Mesendoderm (in vitro differentiated cells): Measurements from ENCODE around the gene PPP2R1B.

Experiments used
- DNase-seq: peaks from one replicate; pipeline ENCODE4 v3.0.0; 2013
- H2AK5ac ChIP-seq: 2 replicates; pipeline ENCODE4 v1.6.1; 2013; ENCODE audit warnings: low read length, inconsistent platforms
- H2BK120ac ChIP-seq: 2 replicates; pipeline ENCODE4 v1.6.1; 2013; ENCODE audit warnings: low read depth, mild to moderate bottlenecking, low read length, moderate library complexity, mixed read lengths
- H2BK15ac ChIP-seq: replicated peaks from 2 replicates; pipeline ENCODE4 v1.6.1; 2013; ENCODE audit warnings: low read depth, mild to moderate bottlenecking, moderate library complexity
- H2BK5ac ChIP-seq: 2 replicates; pipeline ENCODE4 v1.6.1; 2013; ENCODE audit warnings: low read length, inconsistent platforms
- H3K18ac ChIP-seq: 2 replicates; pipeline ENCODE4 v1.6.1; 2013; ENCODE audit warnings: mild to moderate bottlenecking, low read length, mixed read lengths
- H3K23ac ChIP-seq: one replicate; pipeline ENCODE4 v1.6.1; 2013; ENCODE audit warnings: low read length
- H3K27ac ChIP-seq: 2 replicates; pipeline ENCODE4 v1.5.1; 2013; ENCODE audit warnings: low read depth, mild to moderate bottlenecking, inconsistent platforms, low read length, moderate library complexity
- H3K27me3 ChIP-seq: 2 replicates; pipeline ENCODE4 v1.6.1; 2013; ENCODE audit warnings: low read length, control low read depth, mild to moderate bottlenecking, inconsistent platforms; ENCODE audit not compliant: insufficient read depth, poor library complexity
- H3K36me3 ChIP-seq: 2 replicates; pipeline ENCODE4 v1.6.1; 2013; ENCODE audit warnings: low read length, inconsistent platforms; ENCODE audit not compliant: control insufficient read depth, insufficient read depth
- H3K4ac ChIP-seq: one replicate; pipeline ENCODE4 v1.6.1; 2013; ENCODE audit warnings: low read depth, mild to moderate bottlenecking, low read length, moderate library complexity
- H3K4me1 ChIP-seq: 2 replicates; pipeline ENCODE4 v1.6.1; 2013; ENCODE audit warnings: low read depth, low read length, inconsistent platforms; ENCODE audit not compliant: control insufficient read depth
- H3K4me2 ChIP-seq: 2 replicates; pipeline ENCODE4 v1.6.1; 2013; ENCODE audit warnings: low read length
- H3K4me3 ChIP-seq: 2 replicates; pipeline ENCODE4 v1.5.1; 2013; ENCODE audit warnings: mild to moderate bottlenecking, low read length
- H3K56ac ChIP-seq: one replicate; pipeline ENCODE4 v1.6.1; 2013; ENCODE audit warnings: low read length
- H3K79me1 ChIP-seq: 2 replicates; pipeline ENCODE4 v1.6.1; 2013; ENCODE audit warnings: low read length, inconsistent platforms
- H3K79me2 ChIP-seq: 2 replicates; pipeline ENCODE4 v1.6.1; 2013; ENCODE audit warnings: mild to moderate bottlenecking, low read length; ENCODE audit not compliant: control insufficient read depth, insufficient read depth
- H3K9ac ChIP-seq: 2 replicates; pipeline ENCODE4 v1.6.1; 2013; ENCODE audit warnings: low read length, inconsistent platforms
- H4K5ac ChIP-seq: one replicate; pipeline ENCODE4 v1.6.1; 2013; ENCODE audit warnings: low read length
- H4K8ac ChIP-seq: one replicate; pipeline ENCODE4 v1.6.1; 2013; ENCODE audit warnings: low read depth, mild to moderate bottlenecking, control low read depth, low read length, moderate library complexity
- WGBS: extraction: QIAGEN DNeasy Blood & Tissue Kit; methylation state at CpG from one replicate; pipeline ENCODE4 v1.1.7; 2013; ENCODE audit warnings: low lambda C conversion rate, missing lambda C conversion rate; ENCODE audit not compliant: insufficient coverage; ENCODE audit errors: extremely low coverage; 5-methylcytosine and 5-hydroxymethylcytosine counted together

The PPP2R1B gene

DNA sequence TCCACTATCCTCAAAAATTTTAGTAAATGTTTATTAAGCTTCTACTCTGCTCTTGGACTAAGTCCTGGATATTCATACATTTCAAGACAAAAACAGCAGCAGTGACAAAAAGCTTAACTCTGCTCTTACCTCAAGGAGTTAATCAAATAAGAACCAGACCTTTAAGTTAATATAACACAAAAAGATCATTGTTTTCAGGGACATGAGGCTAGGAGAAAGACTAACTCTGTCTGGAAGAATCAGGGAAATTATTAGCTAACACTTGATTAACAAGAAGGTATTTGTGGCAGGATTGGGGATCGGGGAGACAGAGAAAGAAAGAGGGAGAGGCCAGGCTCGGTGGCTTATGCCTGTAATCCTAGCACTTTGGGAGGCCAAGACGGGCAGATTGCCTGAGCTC lies 74.4 kb downstream of the PPP2R1B start:
- H3K4ac ChIP-seq: no peak overlapping the region
- DNase-seq: no peak
- H3K23ac ChIP-seq: no peak overlapping the region
- H3K56ac ChIP-seq: no peak overlapping the region
- no peak overlapping the region for H4K8ac ChIP-seq
- no peak overlapping the region for H3K4me2 ChIP-seq
- H3K79me2 ChIP-seq: no peaks in the 10 kb centered on the region
- no peak overlapping the region for H2BK15ac ChIP-seq
- no peak overlapping the region for H3K18ac ChIP-seq
- no peak overlapping the region for H3K27ac ChIP-seq
- no CpG with 5 or more reads among the region's 3 CpGs for WGBS
- H2AK5ac ChIP-seq: no peak overlapping the region
- H3K79me1 ChIP-seq: no peaks in the 10 kb centered on the region
- H3K36me3 ChIP-seq: no peaks in the 10 kb centered on the region
- no peaks in the 10 kb centered on the region for H3K4me1 ChIP-seq
- H2BK5ac ChIP-seq: no peak overlapping the region
- H4K5ac ChIP-seq: no peak overlapping the region
- no peak overlapping the region for H3K9ac ChIP-seq
- H2BK120ac ChIP-seq: no peak overlapping the region
- H3K4me3 ChIP-seq: no peak overlapping the region
- H3K27me3 ChIP-seq: no peaks in the 10 kb centered on the region

DNA sequence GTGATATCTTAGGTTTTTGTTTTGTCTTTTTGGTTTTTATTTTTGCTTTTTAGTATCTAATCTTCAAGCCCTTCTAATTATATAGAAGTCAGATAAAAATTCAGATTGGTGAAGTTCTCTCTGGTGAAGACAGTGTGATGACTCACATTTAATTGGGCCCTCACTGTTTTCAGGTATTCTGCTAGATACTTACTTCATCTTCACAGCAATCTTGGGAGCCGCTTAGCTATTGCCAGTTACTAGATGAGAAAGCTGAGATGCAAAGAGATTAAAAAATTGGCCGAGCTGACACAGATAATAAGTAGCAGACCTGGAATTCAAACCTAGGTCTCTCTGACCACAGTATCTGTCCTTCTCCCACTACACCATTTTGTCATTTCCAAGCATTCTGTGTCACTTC lies 75.0 kb downstream of the PPP2R1B start:
- no peak overlapping the region for H3K4ac ChIP-seq

DNA sequence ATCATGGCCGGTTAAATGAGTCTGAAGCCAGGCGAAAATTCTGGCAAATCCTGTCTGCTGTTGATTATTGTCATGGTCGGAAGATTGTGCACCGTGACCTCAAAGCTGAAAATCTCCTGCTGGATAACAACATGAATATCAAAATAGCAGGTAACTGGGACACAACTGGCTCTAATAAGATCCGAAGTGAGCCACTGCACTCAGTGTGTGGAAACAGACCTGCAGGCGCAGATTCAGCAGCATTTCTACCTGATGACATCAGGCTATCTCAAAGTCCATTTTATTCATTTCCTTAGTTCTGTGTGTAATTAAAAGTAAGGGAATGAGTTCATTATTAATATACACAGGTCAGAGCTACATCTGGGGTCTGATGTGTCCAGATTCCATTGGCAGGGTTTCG lies 78.2 kb downstream of the PPP2R1B start:
- no peak overlapping the region for H2AK5ac ChIP-seq
- no peaks in the 10 kb centered on the region for H3K36me3 ChIP-seq
- WGBS: no CpG with 5 or more reads among the region's 7 CpGs
- H4K8ac ChIP-seq: no peak overlapping the region
- no peaks in the 10 kb centered on the region for H3K79me2 ChIP-seq
- H3K18ac ChIP-seq: no peak overlapping the region
- no peak overlapping the region for H3K4ac ChIP-seq
- H3K9ac ChIP-seq: no peak overlapping the region
- H3K4me1 ChIP-seq: no peaks in the 10 kb centered on the region
- H3K23ac ChIP-seq: no peak overlapping the region
- no peak overlapping the region for H4K5ac ChIP-seq
- no peak overlapping the region for H3K27ac ChIP-seq
- no peaks in the 10 kb centered on the region for H3K79me1 ChIP-seq
- no peak overlapping the region for H2BK120ac ChIP-seq
- no peak overlapping the region for H2BK5ac ChIP-seq
- H2BK15ac ChIP-seq: no peak overlapping the region
- DNase-seq: no peak
- no peak overlapping the region for H3K4me3 ChIP-seq
- no peaks in the 10 kb centered on the region for H3K27me3 ChIP-seq
- no peak overlapping the region for H3K4me2 ChIP-seq
- no peak overlapping the region for H3K56ac ChIP-seq

More for the DNA sequence above, 75.0 kb downstream of the PPP2R1B start:
- no peak overlapping the region for H3K18ac ChIP-seq
- H4K5ac ChIP-seq: no peak overlapping the region
- H3K79me2 ChIP-seq: no peaks in the 10 kb centered on the region
- H3K4me3 ChIP-seq: no peak overlapping the region
- no peaks in the 10 kb centered on the region for H3K79me1 ChIP-seq
- H3K36me3 ChIP-seq: no peaks in the 10 kb centered on the region
- no peak overlapping the region for H2BK5ac ChIP-seq
- whole genome bisulfite sequencing: no CpG with 5 or more reads among the region's 2 CpGs
- peak; percentile 39 for DNase-seq
- no peak overlapping the region for H3K27ac ChIP-seq
- H2BK15ac ChIP-seq: no peak overlapping the region
- H3K27me3 ChIP-seq: no peaks in the 10 kb centered on the region
- H3K4me1 ChIP-seq: no peaks in the 10 kb centered on the region
- no peak overlapping the region for H3K9ac ChIP-seq
- H3K23ac ChIP-seq: no peak overlapping the region
- no peak overlapping the region for H2AK5ac ChIP-seq
- no peak overlapping the region for H4K8ac ChIP-seq
- no peak overlapping the region for H3K56ac ChIP-seq
- no peak overlapping the region for H3K4me2 ChIP-seq
- H2BK120ac ChIP-seq: no peak overlapping the region

DNA sequence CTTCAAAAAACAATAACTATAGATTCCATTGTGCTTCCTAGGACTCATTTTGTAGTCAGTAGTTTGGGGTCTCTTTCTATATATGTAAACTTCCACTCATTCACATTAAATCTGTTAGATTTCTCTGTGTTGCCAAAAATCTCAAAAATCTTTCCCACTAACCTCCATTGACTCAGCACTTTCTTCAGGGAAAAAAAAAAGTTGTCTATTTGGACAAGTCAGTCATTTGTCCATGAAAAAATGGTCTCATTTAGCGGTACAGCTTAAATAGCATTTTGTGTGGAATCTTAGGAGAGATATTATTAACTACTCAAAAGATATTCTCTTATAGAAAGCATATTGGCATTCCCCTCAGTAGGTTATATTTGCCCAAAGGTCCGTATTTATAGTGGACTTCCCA lies 81.9 kb downstream of the PPP2R1B start:
- H3K18ac ChIP-seq: no peak overlapping the region
- H3K4me2 ChIP-seq: no peak overlapping the region
- no peak overlapping the region for H2BK15ac ChIP-seq
- no peak overlapping the region for H3K23ac ChIP-seq
- H2BK5ac ChIP-seq: no peak overlapping the region
- H3K9ac ChIP-seq: no peak overlapping the region
- DNase-seq: no peak
- no peak overlapping the region for H3K4me3 ChIP-seq
- no peak overlapping the region for H3K4ac ChIP-seq
- no peak overlapping the region for H2AK5ac ChIP-seq
- no peaks in the 10 kb centered on the region for H3K36me3 ChIP-seq
- no CpG with 5 or more reads among the region's 2 CpGs for WGBS
- H3K27ac ChIP-seq: no peak overlapping the region
- H4K5ac ChIP-seq: no peak overlapping the region
- no peaks in the 10 kb centered on the region for H3K79me2 ChIP-seq
- H3K79me1 ChIP-seq: no peaks in the 10 kb centered on the region
- H4K8ac ChIP-seq: no peak overlapping the region
- no peak overlapping the region for H3K56ac ChIP-seq
- no peaks in the 10 kb centered on the region for H3K27me3 ChIP-seq
- H3K4me1 ChIP-seq: no peaks in the 10 kb centered on the region
- H2BK120ac ChIP-seq: no peak overlapping the region

DNA sequence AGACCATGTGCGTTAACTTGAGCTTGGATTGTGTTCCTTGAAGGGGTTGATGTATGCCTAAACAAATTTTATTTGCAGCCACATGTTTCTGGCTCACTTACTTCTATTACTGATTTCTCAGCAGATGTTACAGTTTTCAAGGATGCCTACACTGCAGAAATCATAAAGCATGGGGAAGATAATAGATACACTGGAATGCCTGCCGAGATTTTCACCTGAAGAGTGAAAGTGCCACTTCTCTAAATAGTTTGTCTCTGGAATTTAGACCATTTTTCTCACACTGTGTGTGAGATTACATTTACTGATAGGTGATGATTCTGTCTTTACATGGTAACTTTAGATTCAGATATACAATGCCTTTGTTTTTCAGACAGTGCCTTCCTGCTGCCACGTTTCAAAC lies 82.4 kb downstream of the PPP2R1B start:
- peak; percentile 18 for DNase-seq
- Histone ChIP-seq H3K18ac (no peak overlapping the region), H4K5ac (no peak overlapping the region), H3K9ac (no peak overlapping the region), H3K27ac (no peak overlapping the region), H3K4me3 (no peak overlapping the region), H2BK5ac (no peak overlapping the region), H3K79me2 (no peaks in the 10 kb centered on the region), H3K36me3 (no peaks in the 10 kb centered on the region), H3K4me1 (no peaks in the 10 kb centered on the region), H3K27me3 (no peaks in the 10 kb centered on the region), H3K56ac (no peak overlapping the region), H2AK5ac (no peak overlapping the region), H3K79me1 (no peaks in the 10 kb centered on the region), H3K4me2 (no peak overlapping the region), H4K8ac (no peak overlapping the region), H3K23ac (no peak overlapping the region), H3K4ac (no peak overlapping the region), H2BK120ac (no peak overlapping the region), H2BK15ac (no peak overlapping the region)
- no CpG with 5 or more reads among the region's 3 CpGs for WGBS

DNA sequence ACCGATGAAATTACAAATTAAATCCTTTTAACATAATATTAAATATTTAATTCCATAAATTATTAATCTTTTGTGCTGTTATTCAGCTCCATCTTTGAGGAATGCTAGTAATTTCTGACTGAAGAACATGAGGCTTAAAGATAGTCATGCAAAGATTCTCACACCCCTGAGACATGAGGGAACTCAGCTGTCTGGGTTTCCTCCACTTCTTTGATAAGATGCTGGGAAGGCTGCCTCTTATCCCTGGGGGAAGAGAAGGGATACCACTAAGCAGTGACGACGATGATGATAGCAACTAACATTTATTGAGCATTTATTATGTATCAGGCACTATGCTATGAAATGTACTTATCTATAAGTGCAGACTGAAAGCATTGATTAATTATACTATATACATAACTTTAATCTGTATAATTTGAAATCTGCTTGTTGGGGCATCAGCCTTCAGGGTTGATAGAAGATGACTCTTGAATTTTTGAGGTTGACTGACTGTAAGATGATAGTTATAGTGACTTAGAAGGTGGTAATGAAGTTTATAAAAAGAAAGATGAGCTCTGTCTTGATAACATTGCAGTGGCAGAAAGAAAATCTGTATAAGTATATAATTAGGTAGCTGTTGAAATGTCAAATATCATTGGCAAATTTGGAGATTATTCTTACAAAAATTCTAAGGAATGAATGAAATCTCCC lies 85.6 kb downstream of the PPP2R1B start:
- no peak overlapping the region for H2AK5ac ChIP-seq
- H3K79me2 ChIP-seq: no peaks in the 10 kb centered on the region
- no peak overlapping the region for H3K4me3 ChIP-seq
- no peaks in the 10 kb centered on the region for H3K4me1 ChIP-seq
- H3K4ac ChIP-seq: no peak overlapping the region
- H3K9ac ChIP-seq: no peak overlapping the region
- no peak overlapping the region for H3K4me2 ChIP-seq
- no peak overlapping the region for H4K8ac ChIP-seq
- H3K56ac ChIP-seq: no peak overlapping the region
- H3K23ac ChIP-seq: no peak overlapping the region
- no peak overlapping the region for H4K5ac ChIP-seq
- no peaks in the 10 kb centered on the region for H3K27me3 ChIP-seq
- no peaks in the 10 kb centered on the region for H3K36me3 ChIP-seq
- no peaks in the 10 kb centered on the region for H3K79me1 ChIP-seq
- H2BK5ac ChIP-seq: no peak overlapping the region
- no peak overlapping the region for H2BK120ac ChIP-seq
- H3K18ac ChIP-seq: no peak overlapping the region
- no peak overlapping the region for H2BK15ac ChIP-seq
- DNase-seq: peak; percentile 56
- no peak overlapping the region for H3K27ac ChIP-seq
- WGBS: 100% methylated on average over 1 of the region's 3 CpGs
